Fibroblast of skin of left quadriceps (primary cell): ENCODE data around the gene HOTAIR.

Experiments
- DNase-seq, 2 experiments: peaks; one replicate each; pipeline ENCODE4 v3.0.0-alpha.2; 2013; ENCODE audit warnings: low read depth in 2 of 2

Gene HOTAIR

DNA sequence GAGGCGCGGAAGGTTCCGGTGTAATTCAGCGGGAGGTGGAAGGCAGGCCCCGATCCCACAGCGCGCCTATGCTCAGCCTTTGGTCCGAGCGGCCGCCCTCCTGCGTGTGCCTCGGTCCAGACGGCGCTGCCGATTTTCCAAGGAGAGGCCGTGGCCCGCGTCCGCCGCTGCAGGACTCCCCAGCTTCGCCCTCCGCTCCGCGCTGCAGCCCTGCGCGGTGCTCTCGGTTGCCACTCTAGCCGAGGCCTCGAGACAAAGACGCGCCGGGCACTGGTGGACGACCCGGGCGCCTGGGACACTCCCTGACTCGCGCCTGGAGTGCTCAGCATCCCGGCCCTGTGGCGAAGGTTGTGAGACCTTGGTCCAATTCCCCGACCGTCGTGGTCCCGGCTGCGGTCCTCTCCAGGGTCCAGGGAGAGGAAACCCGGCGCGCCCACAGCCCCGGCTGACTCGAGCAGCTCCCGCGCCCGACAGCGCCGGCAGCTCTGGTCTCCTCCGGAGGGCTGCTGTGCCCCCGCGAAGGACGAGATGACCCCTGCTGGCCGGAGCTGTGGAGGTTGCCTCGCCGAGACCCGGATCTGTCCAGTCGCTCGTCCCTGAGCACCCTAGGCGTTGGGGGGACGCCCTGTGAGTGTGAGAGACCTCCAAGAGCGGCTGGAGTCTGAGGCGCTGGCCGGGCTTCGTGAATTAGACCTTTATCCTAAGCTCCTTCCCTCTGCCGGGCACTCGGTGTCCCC lies 13.6 kb downstream of the HOTAIR start:
- DNase-seq, result no peak

DNA sequence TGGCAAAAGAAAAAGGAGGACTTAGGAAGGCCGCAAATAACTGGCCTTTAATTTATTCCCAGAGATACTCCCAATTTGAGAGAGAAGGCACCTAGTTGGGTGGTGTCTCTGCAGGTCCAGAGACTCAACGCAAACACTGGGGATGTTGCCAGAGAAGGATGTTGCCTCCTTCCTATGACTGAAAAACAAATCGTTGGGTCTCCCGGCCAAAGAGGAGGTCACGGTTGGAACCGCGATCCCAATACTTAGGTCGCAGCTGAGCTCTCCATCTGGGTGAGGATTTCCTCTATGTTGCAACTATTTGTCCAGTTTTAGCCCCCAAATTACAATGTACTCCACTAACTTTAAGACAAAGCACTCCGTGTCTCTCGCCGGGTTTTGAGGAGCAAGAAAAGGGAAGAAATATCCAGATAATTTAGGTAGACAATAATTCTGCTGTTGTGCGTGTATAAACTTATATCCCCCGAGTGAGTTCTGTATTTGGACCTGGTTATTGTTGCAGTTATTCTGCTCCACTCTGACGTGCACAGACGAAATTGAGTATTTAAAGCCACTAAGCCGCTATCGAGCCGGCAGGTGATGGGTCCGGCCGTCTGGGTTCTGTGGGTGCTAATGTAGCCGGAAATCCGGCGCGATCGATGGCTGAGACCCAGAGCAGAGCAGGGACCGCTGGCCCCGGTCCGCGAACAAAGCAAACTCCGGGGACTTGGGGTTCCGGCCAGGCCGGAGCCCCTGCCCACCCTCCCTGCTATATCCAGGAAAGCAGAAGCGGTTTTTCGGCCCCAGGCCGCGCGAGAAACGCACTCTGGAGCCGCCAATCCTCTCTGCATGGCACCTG lies 14.3 kb downstream of the HOTAIR start:
- DNase-seq, result no peak

DNA sequence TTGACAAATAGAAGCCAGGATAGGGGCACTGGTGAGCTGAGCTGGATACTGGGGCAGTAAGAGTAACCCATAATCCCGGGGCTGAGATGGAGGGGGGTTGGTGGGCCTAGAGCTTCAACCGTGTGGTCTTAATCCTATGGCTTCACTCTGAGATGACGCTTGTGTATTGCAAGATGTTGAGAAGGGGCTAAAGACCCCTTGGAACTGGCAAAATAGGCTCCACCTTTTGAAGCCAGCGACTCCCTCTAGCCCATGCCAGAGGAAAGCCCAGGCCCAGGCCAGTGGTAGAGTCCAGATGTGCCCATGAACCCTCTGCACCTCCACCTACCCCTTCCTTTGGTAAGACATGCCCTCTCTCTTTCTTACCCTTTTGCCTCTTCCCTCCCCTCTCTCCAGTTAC lies 15.4 kb downstream of the HOTAIR start:
- DNase-seq, result no peak

GRCh38 chr12:53958128-53958527 lies 16.6 kb downstream of the HOTAIR start:
- no peak for DNase-seq

DNA sequence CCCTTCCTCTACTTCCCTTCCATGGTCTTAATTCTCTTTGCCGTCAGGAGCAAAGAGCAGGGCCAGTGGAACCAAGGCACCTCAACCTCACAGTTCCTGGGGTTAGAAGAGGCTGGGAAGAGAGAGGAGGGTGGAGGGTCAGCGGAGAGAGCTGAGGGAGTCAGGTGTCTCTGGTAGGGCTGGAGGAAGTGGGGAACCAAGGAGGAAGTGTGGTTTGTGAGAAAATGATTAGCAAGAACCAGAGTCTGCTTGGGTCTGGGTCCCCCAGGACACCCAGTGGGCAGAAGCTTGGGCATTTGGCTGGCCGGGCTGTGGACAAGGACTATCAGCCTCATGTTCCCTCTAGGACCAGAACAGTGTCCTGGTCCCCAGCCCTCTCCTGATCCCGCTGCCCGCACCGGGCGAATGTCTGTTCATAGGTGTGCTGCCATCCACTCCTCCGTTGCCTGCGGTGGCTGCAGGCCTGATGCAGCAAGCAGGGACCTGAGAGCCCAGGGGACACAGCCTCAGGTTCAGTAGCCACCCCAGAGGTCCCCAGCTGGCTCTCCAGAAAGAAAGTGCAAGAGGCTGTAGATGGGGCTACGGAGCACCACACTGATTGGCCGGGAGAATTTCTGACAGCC lies 17.7 kb downstream of the HOTAIR start:
- DNase-seq, result no peak

GRCh38 chr12:53956251-53956887 lies 18.4 kb downstream of the HOTAIR start:
- no peak for DNase-seq

- no peak for DNase-seq
These were observed 18.9 kb downstream of the HOTAIR start for GRCh38 chr12:53955776-53956250.

- no peak for DNase-seq
These were observed 19.5 kb downstream of the HOTAIR start for GRCh38 chr12:53955036-53955775.

DNA sequence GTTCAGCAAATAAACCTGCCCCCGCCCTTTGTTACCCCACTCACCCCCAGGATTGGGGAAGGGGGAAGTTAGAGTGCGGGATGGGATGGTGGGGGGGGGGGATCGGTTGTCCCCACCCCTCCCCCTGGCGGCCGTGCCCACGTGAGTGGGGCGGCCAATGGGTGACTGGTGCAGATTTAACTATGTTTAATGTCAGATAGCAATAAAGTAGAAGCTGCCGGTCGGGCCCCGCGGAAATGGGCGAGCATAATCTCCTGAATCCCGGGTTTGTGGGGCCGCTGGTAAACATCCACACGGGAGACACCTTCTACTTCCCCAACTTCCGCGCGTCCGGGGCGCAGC lies 20.1 kb downstream of the HOTAIR start, which contains the start of gene HOXC12:
Gene HOXC12, plus strand, starts transcription at position 210 of the 342 bp plus-strand sequence. Its CDS starts 27 bp downstream, at position 237.
- DNase-seq, result no peak

GRCh38 chr12:53953831-53954693 lies 20.7 kb downstream of the HOTAIR start:
- no peak for DNase-seq

- no peak for DNase-seq
These were observed 21.7 kb downstream of the HOTAIR start for GRCh38 chr12:53952871-53953734.

DNA sequence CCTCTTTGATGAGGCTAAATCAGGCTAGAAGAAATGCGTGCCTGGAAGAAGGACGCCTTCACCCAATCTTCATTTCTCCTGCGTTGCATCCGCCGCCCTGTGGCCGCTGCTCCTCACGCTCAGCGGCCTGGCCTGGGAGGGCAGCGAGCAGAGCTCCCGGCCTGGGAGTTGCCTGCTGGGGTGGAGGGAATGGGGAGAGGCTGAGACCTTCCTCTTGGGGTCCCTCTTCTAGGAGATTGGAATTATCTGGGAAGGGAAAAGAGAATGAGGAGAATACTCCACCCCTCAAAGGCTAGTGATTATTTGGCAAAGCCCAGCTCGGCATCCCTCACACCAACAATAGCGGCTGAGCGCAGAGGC lies 22.4 kb downstream of the HOTAIR start:
- no peak for DNase-seq

- DNase-seq, result no peak
These were observed 23.0 kb downstream of the HOTAIR start for GRCh38 chr12:53951577-53952334.

DNA sequence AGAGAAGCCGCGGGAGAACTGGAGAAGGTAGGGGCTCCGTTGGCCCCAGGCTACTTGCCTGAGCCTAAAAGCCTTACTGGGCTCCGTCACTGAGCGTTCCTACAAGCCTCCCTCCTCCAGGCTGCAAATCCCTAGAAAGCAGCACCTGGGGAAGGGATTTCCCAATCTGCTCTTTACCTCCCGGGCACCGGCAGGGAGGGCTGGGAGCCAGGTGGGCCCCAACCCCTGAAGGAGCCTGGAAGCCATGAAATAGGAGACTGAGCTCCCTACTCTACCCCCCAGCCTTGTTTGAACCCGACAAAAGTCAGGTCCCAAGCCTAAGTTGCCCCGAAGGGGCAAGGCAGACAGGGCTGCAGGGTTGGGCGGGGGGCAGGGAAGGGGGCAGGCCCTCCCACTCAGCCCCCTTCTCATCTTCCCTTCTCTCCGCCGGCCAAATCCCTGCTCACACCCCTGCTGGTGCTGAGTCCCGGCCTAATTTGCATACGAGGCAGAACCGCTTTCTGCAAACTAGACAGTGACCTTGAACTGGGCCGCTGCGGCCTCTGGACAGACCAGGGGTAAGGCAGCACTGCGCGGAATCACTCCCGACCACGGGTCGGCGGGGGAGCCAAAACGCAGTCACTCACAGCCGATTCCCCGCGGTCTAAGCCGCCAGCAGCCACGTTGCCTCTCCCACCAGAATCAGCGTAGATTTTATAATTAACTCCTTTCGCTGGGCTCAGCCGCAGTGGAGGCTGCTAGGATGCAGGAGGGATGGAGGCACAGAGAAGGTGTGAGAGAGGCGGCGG lies 23.8 kb downstream of the HOTAIR start:
- no peak for DNase-seq

- DNase-seq, result no peak
These were observed 24.3 kb downstream of the HOTAIR start for GRCh38 chr12:53950437-53950773.

GRCh38 chr12:53949631-53950436 lies 24.9 kb downstream of the HOTAIR start:
- DNase-seq, result no peak
